Left ventricle myocardium inferior (tissue), 1 donor: ENCODE measurements around the gene NCOA7. TPM values are rescaled to one million over a fixed set of nuclear protein-coding genes. Genes with fewer than 3 reads are reported as not detected.
A peak's percentile ranks its signal among the peaks of the same experiment; 100 is the strongest.

Source experiments
- DNase-seq: peaks from one replicate; pipeline ENCODE4 v3.0.0-alpha.2; 2020
- H3K27ac ChIP-seq: fragments of 200-600 bp; replicated peaks from 2 replicates; pipeline ENCODE4 v1.8.0; 2021
- H3K27me3 ChIP-seq: fragments of 200-600 bp; 2 replicates; pipeline ENCODE4 v1.8.0; 2021; ENCODE audit warnings: low read depth
- H3K36me3 ChIP-seq: fragments of 200-600 bp; 2 replicates; pipeline ENCODE4 v1.8.0; 2021
- H3K4me1 ChIP-seq: fragments of 200-600 bp; 2 replicates; pipeline ENCODE4 v1.8.0; 2021
- H3K4me3 ChIP-seq: fragments of 200-600 bp; 2 replicates; pipeline ENCODE4 v1.8.0; 2021; ENCODE audit warnings: mild to moderate bottlenecking, moderate library complexity
- H3K9me3 ChIP-seq: fragments of 200-600 bp; replicated peaks from 2 replicates; pipeline ENCODE4 v1.8.0; 2021
- CTCF ChIP-seq: fragments of 200-600 bp; IDR thresholded peaks from 2 replicates; pipeline ENCODE4 v1.8.0; 2021; ENCODE audit warnings: antibody characterized with exemption, mild to moderate bottlenecking, borderline replicate concordance
- intact Hi-C: fragments of 100-400 bp; cut with micrococcal nuclease; formaldehyde crosslinking; loops from one replicate; pipeline ENCODE4 v1.11.0; 2022
- total RNA-seq: library from RNA; stranded (reverse); fragmentation: NEBNext Ultra II Directional; extraction: Animal tissue kit (Norgen Biotek cat#: 25700); gene quantifications from one replicate; pipeline ENCODE4 v1.2.1, GENCODE V29; 2021
- donor health status: DM: no; HTN: yes; CAD: no; lungs with severe emphysema.

NCOA7 gene
- total RNA-seq, 1 donor from 2014 or later = 10.3 TPM

GRCh38 chr6:125839471-125839870 is 48.7 kb downstream of the NCOA7 start:
- Histone ChIP-seq H3K4me1 (peaks cover 63% of the 10 kb centered on the region), H3K36me3 (no peaks in the 10 kb centered on the region), H3K27ac (peak overlapping the region; percentile 26), H3K27me3 (no peaks in the 10 kb centered on the region), H3K4me3 (no peak overlapping the region), H3K9me3 (no peaks in the 10 kb centered on the region)
- intact Hi-C loops = no loop called here
- no peak for TF ChIP-seq CTCF
- no peak for DNase-seq

DNA sequence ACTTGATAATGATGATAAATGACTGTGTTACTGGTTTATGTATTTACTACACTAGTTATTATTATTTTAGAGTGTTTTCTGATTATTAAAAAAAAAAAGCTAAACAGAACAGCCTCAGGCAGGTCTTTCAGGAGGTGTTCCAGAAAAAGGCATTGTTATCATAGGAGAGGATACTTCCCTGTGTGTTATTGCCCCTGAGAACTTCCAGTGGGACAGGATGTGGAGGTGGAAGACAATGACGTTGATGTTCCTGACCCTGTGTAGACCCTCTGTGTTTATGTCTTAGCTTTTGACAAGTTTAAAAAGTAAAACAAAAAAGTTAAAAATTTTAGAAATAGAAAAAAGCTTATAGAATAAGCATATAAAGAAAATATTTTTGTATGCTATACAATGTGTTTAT is 49.1 kb downstream of the NCOA7 start:
- no peak for TF ChIP-seq CTCF
- Histone ChIP-seq H3K4me1 (peaks cover 63% of the 10 kb centered on the region), H3K36me3 (no peaks in the 10 kb centered on the region), H3K4me3 (no peak overlapping the region), H3K27me3 (no peaks in the 10 kb centered on the region), H3K9me3 (no peaks in the 10 kb centered on the region), H3K27ac (peak overlapping the region; percentile 26)
- intact Hi-C loops = loop anchor here (10.0 kb wide), 1 partner anchor 45 kb away; the partner anchor contains the start of gene NCOA7
- no peak for DNase-seq

DNA sequence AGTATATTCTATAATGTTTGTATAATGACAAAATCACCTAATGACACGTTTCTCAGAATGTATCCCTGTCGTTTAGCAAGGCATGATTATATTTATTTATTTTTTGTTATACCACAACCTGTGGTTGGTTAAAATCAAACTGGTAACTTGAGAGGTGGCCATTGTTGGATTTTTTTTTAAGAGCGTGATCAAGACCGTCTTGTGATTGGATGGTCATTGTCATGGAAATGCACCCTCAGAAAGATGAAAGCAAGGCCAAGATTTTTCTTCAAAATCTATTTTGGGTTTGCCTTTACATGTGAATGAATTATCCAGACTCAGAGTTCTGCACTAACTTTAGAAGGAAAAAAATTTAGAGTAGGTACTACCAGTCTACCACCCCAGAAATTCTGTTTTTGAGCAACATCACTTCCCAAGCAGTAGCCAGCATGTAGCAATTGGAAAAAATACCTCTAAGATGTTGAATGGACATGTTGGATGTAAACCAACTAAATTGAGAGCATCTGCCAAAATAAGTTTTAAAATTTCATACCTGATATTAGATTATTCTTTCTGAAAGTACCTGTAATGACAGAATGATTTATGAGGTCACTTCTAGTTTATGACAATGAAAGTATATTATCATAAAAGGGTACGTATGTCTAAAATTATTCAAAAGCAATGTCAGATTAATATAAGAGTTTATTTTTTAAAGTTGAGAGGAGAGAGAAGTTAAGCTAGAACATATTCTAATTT is 50.8 kb downstream of the NCOA7 start:
- no peak for DNase-seq
- Histone ChIP-seq H3K4me1 (peaks cover 65% of the 10 kb centered on the region), H3K27ac (no peak overlapping the region), H3K36me3 (no peaks in the 10 kb centered on the region), H3K9me3 (no peaks in the 10 kb centered on the region), H3K4me3 (no peak overlapping the region), H3K27me3 (no peaks in the 10 kb centered on the region)
- intact Hi-C loops = loop anchor here (10.0 kb wide), 1 partner anchor 47 kb away; the partner anchor contains the start of gene NCOA7
- no peak for TF ChIP-seq CTCF

- Histone ChIP-seq H3K4me3 (no peak overlapping the region), H3K27me3 (no peaks in the 10 kb centered on the region), H3K9me3 (no peaks in the 10 kb centered on the region), H3K36me3 (no peaks in the 10 kb centered on the region), H3K4me1 (peaks cover 68% of the 10 kb centered on the region), H3K27ac (no peak overlapping the region)
- no peak for DNase-seq
- no peak for TF ChIP-seq CTCF
- intact Hi-C loops = loop anchor here (10.0 kb wide), 1 partner anchor 47 kb away; the partner anchor contains the start of gene NCOA7
Measured at GRCh38 chr6:125842091-125842626, 51.4 kb downstream of the NCOA7 start.

- no peak for TF ChIP-seq CTCF
Measured at GRCh38 chr6:125843593-125843992, 52.8 kb downstream of the NCOA7 start.

More at GRCh38 chr6:125843593-125843992, 52.8 kb downstream of the NCOA7 start:
- no peak for DNase-seq
- intact Hi-C loops = loop anchor here (10.0 kb wide), 1 partner anchor 49 kb away; the partner anchor contains the start of gene NCOA7
- H3K27me3 ChIP-seq = no peaks in the 10 kb centered on the region
- H3K36me3 ChIP-seq = no peaks in the 10 kb centered on the region
- H3K4me1 ChIP-seq = peaks cover 56% of the 10 kb centered on the region
- H3K4me3 ChIP-seq = no peak overlapping the region
- H3K27ac ChIP-seq = peak overlapping the region; percentile 74
- no peaks in the 10 kb centered on the region for H3K9me3 ChIP-seq
